SU-DHL-6 (cell line): Measurements from ENCODE around the gene GOLGB1.

ENCODE experiments used
- H2AFZ ChIP-seq: fragments of 200-600 bp; sonication (generic); 2 replicates; pipeline ENCODE4 v1.6.1; 2014; ENCODE audit warnings: low read depth, mild to moderate bottlenecking, moderate library complexity, mixed read lengths, antibody characterized with exemption, low read length; ENCODE audit not compliant: severe bottlenecking
- H3F3A ChIP-seq: fragments of 200-600 bp; shearing (Covaris generic); 2 replicates; pipeline ENCODE4 v1.6.0; 2016; ENCODE audit warnings: antibody characterized with exemption, mild to moderate bottlenecking; ENCODE audit not compliant: insufficient read depth
- H3K27ac ChIP-seq: fragments of 200-600 bp; sonication (generic); 2 replicates; pipeline ENCODE4 v1.5.1; 2016; ENCODE audit warnings: low read depth, mild to moderate bottlenecking, low read length, moderate library complexity, mixed read lengths
- H3K27me3 ChIP-seq: fragments of 200-600 bp; sonication (generic), shearing (Covaris generic); 2 replicates; pipeline ENCODE4 v1.6.0; 2014; ENCODE audit warnings: mild to moderate bottlenecking, low read length
- H3K36me3 ChIP-seq: fragments of 200-600 bp; sonication (generic); 2 replicates; pipeline ENCODE4 v1.6.1; 2014; ENCODE audit warnings: mild to moderate bottlenecking, low read length, mixed read lengths
- H3K4me2 ChIP-seq: fragments of 300-600, 200-600 bp; shearing (Covaris generic), sonication (generic); 2 replicates; pipeline ENCODE4 v1.6.0; 2014; ENCODE audit warnings: low read length, low read depth, mild to moderate bottlenecking; ENCODE audit not compliant: poor library complexity, severe bottlenecking
- H3K4me3 ChIP-seq: fragments of 200-600 bp; sonication (generic); 2 replicates; pipeline ENCODE4 v1.5.1; 2014; ENCODE audit warnings: antibody characterized with exemption, low read length, mild to moderate bottlenecking, mixed read lengths; ENCODE audit not compliant: insufficient read depth, poor library complexity, severe bottlenecking
- H3K79me2 ChIP-seq: fragments of 200-600 bp; sonication (generic); 2 replicates; pipeline ENCODE4 v1.6.1; 2014; ENCODE audit warnings: mild to moderate bottlenecking, low read length, moderate library complexity; ENCODE audit not compliant: insufficient read depth
- H3K9ac ChIP-seq: fragments of 200-600 bp; sonication (generic); 2 replicates; pipeline ENCODE4 v1.7.0; 2014; ENCODE audit warnings: mild to moderate bottlenecking, low read length
- H3K9me2 ChIP-seq: fragments of 200-600 bp; sonication (generic); replicated peaks from 2 replicates; pipeline ENCODE4 v1.6.1; 2014; ENCODE audit warnings: low read length; ENCODE audit not compliant: insufficient read depth
- H3K9me3 ChIP-seq: fragments of 200-600 bp; sonication (generic); 2 replicates; pipeline ENCODE4 v1.6.1; 2014; ENCODE audit warnings: low read length, mixed read lengths; ENCODE audit not compliant: insufficient read depth
- H4K20me1 ChIP-seq: fragments of 200-600 bp; sonication (generic); 2 replicates; pipeline ENCODE4 v1.6.1; 2014; ENCODE audit warnings: low read depth, mild to moderate bottlenecking, antibody characterized with exemption, low read length, moderate library complexity, mixed read lengths
- CTCF ChIP-seq: fragments of 200-600 bp; sonication (generic); IDR thresholded peaks from one replicate; pipeline ENCODE4 v1.5.1; 2017; ENCODE audit warnings: antibody characterized with exemption, mild to moderate bottlenecking, low read length, moderate library complexity; ENCODE audit not compliant: insufficient read depth, poor library complexity, severe bottlenecking
- EZH2phosphoT487 ChIP-seq: fragments of 200-600 bp; sonication (generic), shearing (Covaris generic); conservative IDR thresholded peaks from 2 replicates; pipeline ENCODE4 v1.6.1; 2018; ENCODE audit warnings: mild to moderate bottlenecking, antibody characterized with exemption, low read length, moderate library complexity, mixed read lengths

GOLGB1 gene, protein sequence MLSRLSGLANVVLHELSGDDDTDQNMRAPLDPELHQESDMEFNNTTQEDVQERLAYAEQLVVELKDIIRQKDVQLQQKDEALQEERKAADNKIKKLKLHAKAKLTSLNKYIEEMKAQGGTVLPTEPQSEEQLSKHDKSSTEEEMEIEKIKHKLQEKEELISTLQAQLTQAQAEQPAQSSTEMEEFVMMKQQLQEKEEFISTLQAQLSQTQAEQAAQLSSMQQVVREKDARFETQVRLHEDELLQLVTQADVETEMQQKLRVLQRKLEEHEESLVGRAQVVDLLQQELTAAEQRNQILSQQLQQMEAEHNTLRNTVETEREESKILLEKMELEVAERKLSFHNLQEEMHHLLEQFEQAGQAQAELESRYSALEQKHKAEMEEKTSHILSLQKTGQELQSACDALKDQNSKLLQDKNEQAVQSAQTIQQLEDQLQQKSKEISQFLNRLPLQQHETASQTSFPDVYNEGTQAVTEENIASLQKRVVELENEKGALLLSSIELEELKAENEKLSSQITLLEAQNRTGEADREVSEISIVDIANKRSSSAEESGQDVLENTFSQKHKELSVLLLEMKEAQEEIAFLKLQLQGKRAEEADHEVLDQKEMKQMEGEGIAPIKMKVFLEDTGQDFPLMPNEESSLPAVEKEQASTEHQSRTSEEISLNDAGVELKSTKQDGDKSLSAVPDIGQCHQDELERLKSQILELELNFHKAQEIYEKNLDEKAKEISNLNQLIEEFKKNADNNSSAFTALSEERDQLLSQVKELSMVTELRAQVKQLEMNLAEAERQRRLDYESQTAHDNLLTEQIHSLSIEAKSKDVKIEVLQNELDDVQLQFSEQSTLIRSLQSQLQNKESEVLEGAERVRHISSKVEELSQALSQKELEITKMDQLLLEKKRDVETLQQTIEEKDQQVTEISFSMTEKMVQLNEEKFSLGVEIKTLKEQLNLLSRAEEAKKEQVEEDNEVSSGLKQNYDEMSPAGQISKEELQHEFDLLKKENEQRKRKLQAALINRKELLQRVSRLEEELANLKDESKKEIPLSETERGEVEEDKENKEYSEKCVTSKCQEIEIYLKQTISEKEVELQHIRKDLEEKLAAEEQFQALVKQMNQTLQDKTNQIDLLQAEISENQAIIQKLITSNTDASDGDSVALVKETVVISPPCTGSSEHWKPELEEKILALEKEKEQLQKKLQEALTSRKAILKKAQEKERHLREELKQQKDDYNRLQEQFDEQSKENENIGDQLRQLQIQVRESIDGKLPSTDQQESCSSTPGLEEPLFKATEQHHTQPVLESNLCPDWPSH (N-terminal part only)

GRCh38 chr3:121749276-121750086 is at the start of gene GOLGB1:
GOLGB1 (minus strand) TSS chr3:121749741; CDS start chr3:121730971, 18,770 bp downstream.
- TF ChIP-seq CTCF (no peak), EZH2phosphoT487 (no peak)
- peak within 1 kb of the TSS; percentile 72 for H3K4me3 ChIP-seq
- H4K20me1 ChIP-seq, result no peaks in the 10 kb centered on the region
- no peaks in the 10 kb centered on the region for H3K27me3 ChIP-seq
- peak within 1 kb of the TSS; percentile 65 for H3K9ac ChIP-seq
- H2AFZ ChIP-seq, result peak within 1 kb of the TSS; percentile 52
- no peaks in the 10 kb centered on the region for H3K36me3 ChIP-seq
- no peaks in the 10 kb centered on the region for H3K9me2 ChIP-seq
- H3K9me3 ChIP-seq, result no peaks in the 10 kb centered on the region
- H3K27ac ChIP-seq, result no peak within 1 kb of the TSS
- peaks cover 5% of the 10 kb centered on the region; the same call in 1 of the 2 replicates for H3K79me2 ChIP-seq
- H3F3A ChIP-seq, result no peaks in the 10 kb centered on the region
- H3K4me2 ChIP-seq, result peak within 1 kb of the TSS; percentile 81

DNA sequence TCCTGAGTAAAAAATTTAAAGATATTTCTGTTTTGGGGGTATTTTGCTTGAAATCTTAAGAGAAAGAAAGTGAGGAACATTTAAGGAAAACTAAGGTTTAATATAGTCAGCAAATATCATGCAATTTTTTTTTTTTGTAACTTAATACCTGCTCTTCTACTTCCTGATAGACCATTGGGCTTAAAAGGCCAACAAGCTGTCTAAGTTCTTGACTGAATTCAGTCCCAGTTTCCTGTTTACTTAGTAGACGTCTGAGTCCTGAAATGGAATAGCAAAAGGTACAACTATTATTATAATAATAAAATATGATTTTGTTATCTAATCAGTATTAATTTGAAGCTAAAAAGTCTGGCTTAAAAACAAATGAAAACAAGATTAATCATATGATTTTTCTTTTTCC is 47.4 kb upstream of the GOLGB1 start:
- H3K9me3 ChIP-seq, result no peaks in the 10 kb centered on the region
- H2AFZ ChIP-seq, result no peak overlapping the region
- peaks cover 71% of the 10 kb centered on the region for H3F3A ChIP-seq
- H3K27ac ChIP-seq, result peak overlapping the region; percentile 94; the same call in 1 of the 2 replicates
- H4K20me1 ChIP-seq, result no peaks in the 10 kb centered on the region
- H3K36me3 ChIP-seq, result peaks cover 33% of the 10 kb centered on the region
- TF ChIP-seq EZH2phosphoT487 (no peak), CTCF (no peak)
- H3K9me2 ChIP-seq, result no peaks in the 10 kb centered on the region
- peaks cover 17% of the 10 kb centered on the region; the same call in 1 of the 2 replicates for H3K79me2 ChIP-seq
- no peak overlapping the region for H3K4me3 ChIP-seq
- H3K4me2 ChIP-seq, result peak overlapping the region; percentile 89
- no peak overlapping the region for H3K9ac ChIP-seq
- no peaks in the 10 kb centered on the region for H3K27me3 ChIP-seq
